NCI-H524 treated with DMSO at 0.1 percent for 48 hours (cell line): ENCODE data around the gene ZNF764.

Experiments used
- DNase-seq: peaks from one replicate; lab custom pipeline; 2025; lab: John Stamatoyannopoulos, UW

The ZNF764 gene

DNA sequence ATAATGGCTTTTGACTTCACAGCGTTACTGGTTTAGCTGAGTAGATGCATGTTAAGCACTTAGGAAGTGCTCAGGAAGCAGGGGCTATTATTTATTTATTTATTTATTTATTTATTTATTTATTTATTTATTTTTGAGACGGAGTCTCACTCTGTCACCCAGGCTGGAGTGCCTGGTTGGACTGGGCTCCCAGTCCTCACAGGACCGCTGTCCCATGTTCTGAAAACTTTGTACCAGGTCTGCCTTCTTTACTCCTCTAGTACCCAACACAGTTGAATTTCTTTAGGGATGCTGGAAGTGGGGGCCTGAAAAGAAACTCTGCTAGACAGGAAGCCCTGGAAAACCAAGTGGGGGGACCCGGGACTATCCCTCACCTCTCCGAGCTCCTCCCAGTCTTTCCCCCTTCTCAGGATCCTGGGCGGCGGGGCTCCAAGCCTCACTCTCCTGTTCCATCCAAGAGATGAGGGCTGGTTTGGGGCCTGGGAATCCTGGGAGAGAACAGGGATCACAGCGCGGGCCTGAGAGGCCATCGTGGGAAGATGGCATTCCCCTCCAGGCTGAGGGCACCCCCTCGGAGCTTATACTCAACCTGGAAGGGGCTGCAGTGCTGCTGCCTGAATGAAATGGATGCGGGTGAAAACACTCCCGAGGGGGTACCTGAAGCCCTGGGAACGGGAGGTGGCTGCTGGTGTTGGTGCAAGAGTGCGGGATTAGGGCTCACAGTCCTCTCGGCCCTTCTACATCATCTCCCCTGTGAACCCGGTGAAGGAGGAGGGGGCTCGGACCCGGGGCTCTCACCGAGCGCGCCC lies 12.7 kb upstream of the ZNF764 start:
- DNase-seq: no peak

DNA sequence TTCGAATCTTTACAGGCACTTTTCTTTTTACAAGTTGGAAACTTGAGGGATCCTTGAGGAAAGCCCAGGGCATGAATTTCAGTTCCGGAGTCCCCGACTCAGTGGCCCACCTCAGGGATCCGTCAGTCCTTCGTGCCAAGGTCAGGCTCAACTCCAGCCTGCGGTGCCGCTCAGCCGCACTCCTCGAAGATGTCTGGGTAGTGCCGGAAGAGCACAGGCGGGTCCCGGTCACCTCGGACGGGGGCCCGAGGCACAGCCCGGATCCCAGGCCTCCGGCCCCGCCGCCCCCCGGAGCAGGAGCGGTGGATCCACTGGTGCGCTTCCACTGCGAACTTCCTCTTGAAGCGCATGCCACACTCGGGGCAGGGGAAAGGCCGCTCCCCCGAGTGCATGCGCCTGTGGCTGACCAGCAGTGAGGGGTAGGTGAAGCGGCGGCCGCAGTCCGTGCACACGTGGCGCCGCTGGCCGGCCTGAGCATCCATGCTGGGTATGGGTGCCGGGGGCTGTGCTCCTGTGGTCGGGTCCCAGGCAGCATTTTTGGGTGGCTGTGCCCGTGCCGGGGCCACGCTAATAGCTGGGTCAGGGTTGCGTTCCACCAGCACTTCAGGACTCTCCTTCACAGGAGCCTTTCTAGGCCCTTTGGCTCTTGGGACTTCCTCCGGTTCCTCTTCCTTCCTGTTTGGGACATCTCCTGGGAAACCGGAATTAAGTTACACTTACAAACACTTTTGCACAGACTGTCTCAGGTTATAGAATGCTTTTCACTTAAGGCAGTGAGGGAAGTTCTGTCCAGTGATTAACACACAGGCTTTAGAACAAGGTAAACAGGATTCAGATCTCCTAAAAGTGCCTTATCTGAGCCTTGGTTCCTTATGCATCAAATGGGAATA lies 11.8 kb upstream of the ZNF764 start:
- no peak for DNase-seq

- DNase-seq: no peak
Observed at GRCh38 chr16:30569281-30569680, 11.1 kb upstream of the ZNF764 start.

GRCh38 chr16:30567991-30568638 lies 9.9 kb upstream of the ZNF764 start:
- no peak for DNase-seq

GRCh38 chr16:30567160-30567990 lies 9.2 kb upstream of the ZNF764 start:
- no peak for DNase-seq

DNA sequence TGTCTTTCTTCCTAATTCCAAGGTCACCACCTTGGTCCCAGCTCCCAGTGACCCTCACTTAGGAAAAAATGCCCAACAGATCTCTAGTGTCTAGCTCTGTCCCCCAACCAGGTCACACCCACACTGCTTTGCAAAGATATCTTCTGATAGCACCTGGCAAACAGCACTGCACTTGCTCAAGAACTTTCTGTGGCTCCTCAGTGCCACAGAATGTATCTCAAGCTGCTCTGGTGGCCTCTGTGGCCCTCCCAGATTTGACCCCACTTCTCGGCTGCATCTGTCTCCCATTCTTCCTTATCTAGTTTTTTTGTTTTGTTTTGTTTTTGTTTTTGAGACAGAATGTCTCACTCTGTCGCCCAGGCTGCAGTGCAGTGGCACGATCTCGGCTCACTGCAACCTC lies 8.4 kb upstream of the ZNF764 start:
- no peak for DNase-seq

GRCh38 chr16:30565984-30566383 lies 7.8 kb upstream of the ZNF764 start:
- no peak for DNase-seq

DNA sequence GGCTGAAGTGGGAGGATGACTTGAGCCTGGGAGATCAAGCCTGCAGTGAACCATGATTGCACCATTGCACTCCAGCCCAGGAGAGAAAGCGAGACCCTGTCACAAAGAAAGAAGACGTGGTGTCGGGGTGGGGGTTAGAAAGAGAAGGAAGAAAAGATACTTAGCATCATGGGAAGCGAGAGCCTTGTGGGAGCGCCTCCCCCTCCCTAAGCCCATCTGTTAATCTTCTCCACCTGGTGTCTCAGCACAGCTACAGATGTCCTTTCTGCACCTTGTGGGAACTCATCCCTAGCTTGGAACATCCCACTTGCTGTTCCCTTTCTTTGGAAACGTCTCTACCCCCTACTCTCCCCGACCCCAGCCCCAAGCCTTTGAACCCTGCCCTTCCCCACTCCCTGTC lies 7.4 kb upstream of the ZNF764 start:
- DNase-seq: peak; percentile 41

- no peak for DNase-seq
Observed at GRCh38 chr16:30562021-30562420, 3.8 kb upstream of the ZNF764 start.

- no peak for DNase-seq
Observed at GRCh38 chr16:30561089-30561816, 3.1 kb upstream of the ZNF764 start.

DNA sequence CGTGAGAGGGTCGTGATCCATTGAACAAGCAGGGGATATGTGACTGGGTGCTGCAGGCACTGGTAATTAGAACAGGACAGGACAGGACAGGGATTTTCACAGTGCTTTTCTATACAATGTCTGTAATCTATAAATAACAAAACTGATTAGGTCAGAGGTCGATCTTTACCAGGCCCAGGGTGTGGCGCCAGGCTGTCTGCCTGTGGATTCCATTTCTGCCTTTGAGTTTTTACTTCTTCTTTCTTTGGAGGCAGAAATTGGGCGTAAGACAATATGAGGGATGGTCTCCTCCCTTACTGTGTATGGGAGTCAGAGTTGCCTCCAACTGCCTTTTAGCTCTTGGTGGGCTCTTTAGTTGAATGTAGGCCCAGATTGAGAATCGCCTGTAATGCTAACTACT lies 1.5 kb upstream of the ZNF764 start:
- DNase-seq: no peak

DNA sequence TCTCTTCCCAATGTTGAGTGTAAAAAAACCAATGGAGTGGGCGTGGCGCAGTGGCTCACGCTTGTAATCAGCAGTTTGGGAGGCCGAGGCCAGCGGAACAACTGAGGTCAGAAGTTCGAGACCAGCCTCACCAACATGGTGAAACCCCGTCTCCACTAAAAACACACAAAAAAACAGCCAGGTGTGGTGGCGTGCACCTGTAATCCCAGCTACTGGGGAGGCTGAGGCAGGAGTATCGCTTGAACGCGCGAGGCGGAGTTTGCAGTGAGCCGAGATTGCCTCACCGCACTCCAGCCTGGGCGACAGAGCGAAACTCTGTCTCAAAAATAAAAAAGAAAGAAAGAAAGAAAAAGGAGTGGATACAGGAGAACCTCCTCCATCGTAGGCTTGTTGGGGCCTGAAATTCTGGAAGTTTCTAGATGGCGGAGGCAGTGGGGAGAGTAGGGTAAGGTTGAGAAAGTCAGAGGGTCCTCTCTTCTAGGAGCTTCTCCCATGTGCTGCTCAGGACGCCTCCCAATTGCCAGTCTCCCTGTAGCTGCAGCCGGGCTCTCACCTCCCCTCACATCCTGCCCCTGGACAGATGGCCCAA lies 709 bp upstream of the ZNF764 start:
- DNase-seq: no peak

DNA sequence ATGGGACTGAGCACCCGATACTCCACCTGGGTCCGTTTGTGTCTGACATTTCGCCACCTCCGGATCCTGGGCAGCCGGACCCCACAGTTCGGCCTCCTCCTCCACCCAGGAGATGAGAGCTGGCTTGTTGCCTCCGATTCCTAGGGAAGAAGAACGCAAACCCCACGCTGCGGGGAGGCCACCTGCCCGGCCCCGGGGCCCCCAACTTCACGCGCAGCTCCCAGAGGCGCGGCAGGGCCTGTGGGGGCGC lies 542 bp downstream of the ZNF764 start:
- no peak for DNase-seq

DNA sequence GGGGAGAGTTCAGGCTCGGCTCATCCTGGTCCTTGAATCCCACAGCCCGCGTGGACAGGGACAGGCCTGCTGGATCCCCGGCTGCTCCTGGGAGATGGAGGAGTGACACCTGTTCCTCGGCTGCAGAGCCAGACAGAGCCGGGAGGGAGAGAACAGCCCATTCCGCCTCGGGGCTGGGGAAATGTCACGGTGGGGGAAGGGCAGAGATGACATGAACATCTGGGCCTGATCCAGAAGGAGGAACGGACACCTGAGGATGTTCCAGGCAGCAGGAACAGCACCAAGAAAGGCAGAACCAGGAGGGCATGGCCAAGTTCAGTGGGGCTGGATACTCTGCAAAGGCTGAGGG lies 2.1 kb downstream of the ZNF764 start:
- DNase-seq: no peak

- DNase-seq: no peak
Observed at GRCh38 chr16:30555315-30556124, 2.7 kb downstream of the ZNF764 start.

- DNase-seq: no peak
Observed at GRCh38 chr16:30554557-30555314, 3.4 kb downstream of the ZNF764 start.

DNA sequence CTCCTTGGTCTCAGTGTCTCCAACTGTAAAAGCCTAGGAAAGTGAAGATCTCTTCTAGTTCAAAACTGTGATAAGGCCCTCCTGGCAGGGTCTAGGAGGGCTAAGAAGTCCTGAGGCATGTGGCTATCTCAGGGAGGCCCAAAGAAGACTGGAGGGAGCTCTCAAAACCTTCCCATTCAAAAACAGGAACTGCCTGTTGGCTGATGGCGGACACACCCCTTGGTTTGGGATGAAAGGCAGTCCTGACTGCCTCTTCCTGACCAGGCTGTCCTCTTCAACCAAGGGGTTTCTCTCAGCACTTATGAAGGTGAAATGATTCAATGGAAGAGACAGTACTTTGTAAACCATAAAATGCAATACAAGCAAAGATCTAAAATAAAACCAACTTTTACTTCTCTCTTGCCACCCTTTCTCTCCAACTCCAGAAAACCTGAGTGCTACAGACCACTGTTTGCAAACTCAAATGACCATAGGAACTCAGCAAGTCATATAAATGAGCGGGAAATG lies 4.7 kb downstream of the ZNF764 start:
- no peak for DNase-seq

- no peak for DNase-seq
Observed at GRCh38 chr16:30552956-30553355, 5.2 kb downstream of the ZNF764 start.

DNA sequence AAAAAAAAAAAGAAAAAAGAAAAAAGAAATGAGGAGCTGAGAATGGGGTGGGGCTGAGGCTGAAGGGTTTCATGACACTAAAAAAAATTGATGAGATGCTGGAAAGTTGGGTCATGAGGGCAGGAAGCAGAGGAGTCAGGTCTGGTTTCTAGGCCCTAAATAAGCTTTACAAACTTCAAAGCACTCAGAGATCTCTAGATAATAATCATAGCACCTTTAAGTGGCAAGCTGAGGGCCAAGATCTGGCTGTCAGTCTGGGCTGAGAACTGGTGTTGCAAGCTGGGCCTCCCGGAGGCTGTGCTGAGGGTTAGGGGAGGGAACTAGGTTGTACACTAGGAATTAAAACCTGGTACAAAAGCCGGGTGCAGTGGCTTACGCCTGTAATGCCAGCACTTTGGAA lies 6.4 kb downstream of the ZNF764 start:
- DNase-seq: no peak
